RWPE2 (cell line): ENCODE measurements around the gene PTPRN2.

ENCODE experiments used
- ATAC-seq: fragments of 200-7000 bp; cut with Tn5 transposase; 3 replicates; pipeline ENCODE4 v1.9.1; 2021; ENCODE audit warnings: low read depth
- DNase-seq: peaks from one replicate; pipeline ENCODE4 v3.0.0-alpha.2; 2020; ENCODE audit warnings: low spot score
- H3K27ac ChIP-seq: fragments of 450-650 bp; 2 replicates; pipeline ENCODE4 v1.5.1; 2017; ENCODE audit warnings: mild to moderate bottlenecking; ENCODE audit not compliant: poor library complexity, severe bottlenecking
- H3K27me3 ChIP-seq: fragments of 250-450 bp; sonication (Bioruptor Pico); 2 replicates; pipeline ENCODE4 v1.5.1; 2021; ENCODE audit warnings: mild to moderate bottlenecking, moderate library complexity; ENCODE audit not compliant: insufficient read depth, poor library complexity, severe bottlenecking
- H3K36me3 ChIP-seq: fragments of 250-450 bp; sonication (Bioruptor Pico); 2 replicates; pipeline ENCODE4 v1.5.1; 2020; ENCODE audit warnings: low read depth, mild to moderate bottlenecking, moderate library complexity
- H3K4me1 ChIP-seq: fragments of 250-450 bp; sonication (Bioruptor Pico); 2 replicates; pipeline ENCODE4 v1.5.1; 2021; ENCODE audit warnings: mild to moderate bottlenecking, moderate library complexity; ENCODE audit not compliant: insufficient read depth, poor library complexity, severe bottlenecking
- H3K4me3 ChIP-seq: fragments of 250-450 bp; sonication (Bioruptor Pico); 2 replicates; pipeline ENCODE4 v1.5.1; 2021; ENCODE audit warnings: mild to moderate bottlenecking, moderate library complexity; ENCODE audit not compliant: severe bottlenecking
- H3K9me3 ChIP-seq: fragments of 250-450 bp; sonication (Bioruptor Pico); 2 replicates; pipeline ENCODE4 v1.5.1; 2021; ENCODE audit warnings: mild to moderate bottlenecking, moderate library complexity; ENCODE audit not compliant: severe bottlenecking
- TF ChIP-seq, protein P1 (sequence below): fragments of 450-650 bp; IDR thresholded peaks from one replicate; pipeline ENCODE4 v1.5.1; 2017; ENCODE audit warnings: mild to moderate bottlenecking, moderate library complexity; ENCODE audit not compliant: poor library complexity, severe bottlenecking

Gene PTPRN2

GRCh38 chr7:158229945-158230344, 357.7 kb downstream of the PTPRN2 start:
- peaks cover 2% of the 10 kb centered on the region for H3K9me3 ChIP-seq
- no peak overlapping the region for H3K27ac ChIP-seq
- no peak overlapping the region for H3K4me3 ChIP-seq
- TF ChIP-seq, protein P1, sequence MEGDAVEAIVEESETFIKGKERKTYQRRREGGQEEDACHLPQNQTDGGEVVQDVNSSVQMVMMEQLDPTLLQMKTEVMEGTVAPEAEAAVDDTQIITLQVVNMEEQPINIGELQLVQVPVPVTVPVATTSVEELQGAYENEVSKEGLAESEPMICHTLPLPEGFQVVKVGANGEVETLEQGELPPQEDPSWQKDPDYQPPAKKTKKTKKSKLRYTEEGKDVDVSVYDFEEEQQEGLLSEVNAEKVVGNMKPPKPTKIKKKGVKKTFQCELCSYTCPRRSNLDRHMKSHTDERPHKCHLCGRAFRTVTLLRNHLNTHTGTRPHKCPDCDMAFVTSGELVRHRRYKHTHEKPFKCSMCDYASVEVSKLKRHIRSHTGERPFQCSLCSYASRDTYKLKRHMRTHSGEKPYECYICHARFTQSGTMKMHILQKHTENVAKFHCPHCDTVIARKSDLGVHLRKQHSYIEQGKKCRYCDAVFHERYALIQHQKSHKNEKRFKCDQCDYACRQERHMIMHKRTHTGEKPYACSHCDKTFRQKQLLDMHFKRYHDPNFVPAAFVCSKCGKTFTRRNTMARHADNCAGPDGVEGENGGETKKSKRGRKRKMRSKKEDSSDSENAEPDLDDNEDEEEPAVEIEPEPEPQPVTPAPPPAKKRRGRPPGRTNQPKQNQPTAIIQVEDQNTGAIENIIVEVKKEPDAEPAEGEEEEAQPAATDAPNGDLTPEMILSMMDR: no peak
- no peaks in the 10 kb centered on the region for H3K4me1 ChIP-seq
- no peak for DNase-seq
- no peaks in the 10 kb centered on the region for H3K36me3 ChIP-seq
- no peaks in the 10 kb centered on the region for H3K27me3 ChIP-seq
- no peak for ATAC-seq

DNA sequence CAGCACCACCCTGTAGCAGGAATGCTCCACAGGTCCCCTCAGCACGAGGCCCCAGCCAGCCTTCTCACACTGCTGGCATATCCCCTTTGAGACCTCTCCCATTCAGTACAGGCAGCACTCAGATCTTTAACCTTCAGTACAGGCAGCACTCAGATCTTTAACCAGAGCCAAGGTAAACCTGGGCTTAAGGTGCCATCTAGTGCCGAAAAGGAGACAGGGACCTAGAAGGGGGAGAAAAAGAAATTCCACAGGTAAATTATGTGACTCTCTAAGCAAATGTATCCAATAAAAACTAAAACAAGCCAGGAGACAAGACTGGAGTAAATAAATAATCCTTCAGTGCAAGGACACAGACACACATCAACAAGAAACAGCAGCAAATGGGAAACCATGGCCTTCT, 358.6 kb downstream of the PTPRN2 start:
- no peaks in the 10 kb centered on the region for H3K4me1 ChIP-seq
- no peaks in the 10 kb centered on the region for H3K36me3 ChIP-seq
- DNase-seq (no peak), ATAC-seq (no peak)
- TF ChIP-seq, protein P1: no peak
- peaks cover 2% of the 10 kb centered on the region for H3K9me3 ChIP-seq
- H3K4me3 ChIP-seq: no peak overlapping the region
- H3K27me3 ChIP-seq: no peaks in the 10 kb centered on the region
- no peak overlapping the region for H3K27ac ChIP-seq

DNA sequence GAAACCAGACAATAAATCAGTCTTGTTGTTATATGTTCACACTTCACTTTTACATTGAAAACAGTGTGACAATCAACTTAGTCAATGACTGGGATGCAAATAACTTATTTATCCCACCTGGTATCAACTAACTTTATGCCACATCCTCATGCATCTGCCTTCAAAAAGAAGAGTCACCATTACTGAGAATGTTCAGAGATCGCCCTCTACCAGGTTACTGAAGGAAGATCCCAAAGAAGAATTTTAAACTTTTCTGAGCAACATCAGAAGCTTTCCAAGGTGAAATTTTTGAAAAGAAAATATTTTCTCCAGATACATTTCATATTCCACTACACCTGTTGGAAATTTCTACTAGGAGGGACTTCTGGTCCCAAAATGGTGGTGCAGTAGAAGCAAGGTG, 359.5 kb downstream of the PTPRN2 start:
- peaks cover 2% of the 10 kb centered on the region for H3K9me3 ChIP-seq
- H3K36me3 ChIP-seq: no peaks in the 10 kb centered on the region
- TF ChIP-seq, protein P1: no peak
- no peaks in the 10 kb centered on the region for H3K4me1 ChIP-seq
- H3K4me3 ChIP-seq: no peak overlapping the region
- ATAC-seq (no peak), DNase-seq (no peak)
- no peaks in the 10 kb centered on the region for H3K27me3 ChIP-seq
- H3K27ac ChIP-seq: no peak overlapping the region

GRCh38 chr7:158227258-158227984, 360.2 kb downstream of the PTPRN2 start:
- H3K27ac ChIP-seq: no peak overlapping the region
- H3K4me3 ChIP-seq: no peak overlapping the region
- TF ChIP-seq, protein P1: no peak
- DNase-seq (no peak), ATAC-seq (no peak)
- H3K27me3 ChIP-seq: no peaks in the 10 kb centered on the region
- no peaks in the 10 kb centered on the region for H3K4me1 ChIP-seq
- H3K9me3 ChIP-seq: peaks cover 2% of the 10 kb centered on the region
- no peaks in the 10 kb centered on the region for H3K36me3 ChIP-seq

GRCh38 chr7:158216198-158216597, 371.4 kb downstream of the PTPRN2 start:
- Histone ChIP-seq H3K36me3 (no peaks in the 10 kb centered on the region), H3K4me3 (no peak overlapping the region), H3K4me1 (no peaks in the 10 kb centered on the region), H3K9me3 (peaks cover 7% of the 10 kb centered on the region), H3K27me3 (no peaks in the 10 kb centered on the region), H3K27ac (no peak overlapping the region)
- TF ChIP-seq, protein P1: no peak
- no peak for DNase-seq
- ATAC-seq: no peak
